ENCODE measurements around the gene COMP.

Gene COMP

GRCh38 chr19:18832306-18833140 lies 41.4 kb upstream of the COMP start:
- TF ChIP-seq ARNTL (CRISPR knock-in tag; IDR thresholded peaks at IDR 0.05; ENCODE audit: borderline replicate concordance, low read depth), result no peak
- peak; percentile 65 for ATAC-seq

- TF ChIP-seq CREB5 (CRISPR knock-in tag; IDR thresholded peaks at IDR 0.05; ENCODE audit: low read depth), result no peak
- no peak for TF ChIP-seq ZC3H10 (CRISPR knock-in tag; IDR thresholded peaks at IDR 0.05)
- no peak for TF ChIP-seq CSRNP3 (CRISPR knock-in tag; IDR thresholded peaks at IDR 0.05)
- no peak for TF ChIP-seq ZNF8 (CRISPR knock-in tag; IDR thresholded peaks at IDR 0.05)
- TF ChIP-seq PPARA (CRISPR knock-in tag; IDR thresholded peaks at IDR 0.05; ENCODE audit: borderline replicate concordance), result no peak
- no peak for TF ChIP-seq OSR1 (CRISPR knock-in tag; IDR thresholded peaks at IDR 0.05)
- TF ChIP-seq BACH2 (CRISPR knock-in tag; IDR thresholded peaks at IDR 0.05; ENCODE audit: borderline replicate concordance), result no peak
- no peak for TF ChIP-seq ARNTL (CRISPR knock-in tag; IDR thresholded peaks at IDR 0.05; ENCODE audit: borderline replicate concordance, low read depth)
- no peak for TF ChIP-seq POU6F1 (CRISPR knock-in tag; IDR thresholded peaks at IDR 0.05; ENCODE audit: borderline replicate concordance, low read depth)
- no peak for TF ChIP-seq ZFP30 (CRISPR knock-in tag; IDR thresholded peaks at IDR 0.05)
- 0 out of 2 replicates have a peak, but pooled peaks have one; percentile 78 for TF ChIP-seq CSDC2 (CRISPR knock-in tag; IDR thresholded peaks at IDR 0.05)
- no peak for TF ChIP-seq TCF4 (CRISPR knock-in tag; IDR thresholded peaks at IDR 0.05; ENCODE audit: borderline replicate concordance)
- peak; percentile 70 for TF ChIP-seq TSHZ2 (CRISPR knock-in tag; IDR thresholded peaks at IDR 0.05)
- TF ChIP-seq ESRRG (CRISPR knock-in tag; IDR thresholded peaks at IDR 0.05), result no peak
- no peak for TF ChIP-seq RARB (CRISPR knock-in tag; IDR thresholded peaks at IDR 0.05)
- no peak for TF ChIP-seq TOX (CRISPR knock-in tag; IDR thresholded peaks at IDR 0.05; ENCODE audit: borderline replicate concordance)
- TF ChIP-seq ZFP3 (CRISPR knock-in tag; IDR thresholded peaks at IDR 0.05), result no peak
- TF ChIP-seq ISL1 (CRISPR knock-in tag; IDR thresholded peaks at IDR 0.05), result no peak
- TF ChIP-seq SNAI2 (CRISPR knock-in tag; IDR thresholded peaks at IDR 0.05), result 0 out of 2 replicates have a peak, but pooled peaks have one; percentile 54
- ATAC-seq, result peak; percentile 78
These were observed 40.6 kb upstream of the COMP start, which contains the start of gene UPF1 for GRCh38 chr19:18831524-18832305. TSS of gene UPF1 (plus strand) at chr19:18831959. CDS start at chr19:18832210, 251 bp downstream.

GRCh38 chr19:18830488-18830887 lies 39.4 kb upstream of the COMP start:
- no peak for TF ChIP-seq POU6F1 (CRISPR knock-in tag; IDR thresholded peaks at IDR 0.05; ENCODE audit: borderline replicate concordance, low read depth)
- ATAC-seq, result no peak

Measured in SK-N-SH treated with all-trans-retinoic acid at 6 μM for 48 hours (cell line).